ENCODE results near the gene AFF4. TPM values are rescaled to one million over a fixed set of nuclear protein-coding genes. Genes with fewer than 3 reads are reported as not detected.

AFF4 gene
- total RNA-seq, 1 donor from 2014 or later = 74.3 TPM

DNA sequence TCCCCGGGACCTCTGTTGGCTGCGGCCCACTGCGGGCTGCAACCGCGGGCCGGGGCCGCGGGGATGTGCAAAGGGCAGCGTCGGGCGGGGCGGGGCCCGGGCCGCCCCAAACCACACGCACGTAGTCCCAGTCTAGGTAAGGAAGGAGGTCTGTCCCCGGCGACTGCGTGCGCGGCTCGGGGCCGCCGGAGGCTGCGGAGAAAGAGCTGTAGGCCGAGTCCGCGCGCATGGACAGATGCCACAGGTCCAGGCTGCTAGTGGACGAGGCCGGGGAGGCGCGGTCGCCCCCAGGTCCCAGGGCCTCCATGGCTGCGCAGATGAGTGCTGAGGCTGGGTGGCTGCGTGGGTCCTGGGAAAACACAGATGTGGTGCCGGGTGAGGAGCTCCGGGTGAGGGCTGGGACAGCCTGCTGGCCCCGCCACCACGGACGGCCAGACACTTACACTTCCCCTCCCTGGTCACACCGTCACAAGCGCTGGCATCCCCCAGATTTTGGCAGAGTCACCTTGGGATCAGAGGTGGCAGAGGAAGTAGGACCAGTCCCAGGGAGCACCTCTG is 137.5 kb downstream of the AFF4 start:
- ATAC-seq = no peak

Other genes with a start within 250 kb of the AFF4 start
- gene KIF3A, start 226.1 kb downstream of the AFF4 start, total RNA-seq = 5.5 TPM
- not detected for gene CCNI2, start 216.2 kb downstream of the AFF4 start, total RNA-seq
- gene SEPTIN8, start 186.4 kb downstream of the AFF4 start, total RNA-seq = 46.0 TPM
- gene SOWAHA, start 150.3 kb downstream of the AFF4 start, total RNA-seq = 0.04 TPM
- 6.9 TPM for gene SHROOM1, start 133.0 kb downstream of the AFF4 start, total RNA-seq
- gene GDF9, start 97.2 kb downstream of the AFF4 start, total RNA-seq = 0.36 TPM
- gene UQCRQ, start 97.0 kb downstream of the AFF4 start, total RNA-seq = 509 TPM
- 0.68 TPM for gene LEAP2, start 90.0 kb downstream of the AFF4 start, total RNA-seq
- 20.1 TPM for gene ZCCHC10, start 62.9 kb upstream of the AFF4 start, total RNA-seq
- gene HSPA4, start 88.4 kb upstream of the AFF4 start, total RNA-seq = 107 TPM

Data from esophagus mucosa (tissue), 1 donor.